Endothelial cell of umbilical vein (primary cell): ENCODE data around the gene PPFIA2. TPM values are rescaled to one million over a fixed set of nuclear protein-coding genes. Genes with fewer than 3 reads are reported as not detected.

Experiments used
- BruUV-seq: library from RNA; stranded (reverse); fragments of 400-500 nt; replicated peaks from 2 replicates; lab custom pipeline; 2021; lab: Mats Ljungman, UMichigan
- CTCF ChIA-PET: fragments of 300-600, 350-600 bp; sonication (Branson Sonifier 250); formaldehyde crosslinking; loops from one replicate; lab custom pipeline; 2021; ENCODE audit warnings: antibody characterized with exemption, inconsistent platforms; lab: Charles Lee
- POLR2A ChIA-PET: fragments of 300-600, 350-600 bp; sonication (Branson Sonifier 250); formaldehyde crosslinking; loops from one replicate; lab custom pipeline; 2021; ENCODE audit warnings: antibody characterized with exemption, inconsistent platforms; lab: Charles Lee
- DNase-seq: peaks from one replicate; pipeline ENCODE4 v3.0.0-alpha.2; 2011; ENCODE audit warnings: low read depth, low spot score
- FAIRE-seq: peaks from 2 replicates; lab custom pipeline; 2011; peaks lifted over from hg19 to GRCh38; lab: Jason Lieb, UNC
- H2AFZ ChIP-seq: 2 replicates; pipeline ENCODE4 v1.6.0; 2012; ENCODE audit warnings: low read depth, low read length, control low read depth, inconsistent platforms
- H3K27ac ChIP-seq: 2 replicates; pipeline ENCODE4 v1.5.1; 2011; ENCODE audit warnings: low read depth, mild to moderate bottlenecking, control low read depth, low read length, moderate library complexity; ENCODE audit not compliant: insufficient read depth
- H3K27me3 ChIP-seq, 2 experiments: 2 replicates each; pipeline versions ENCODE4 v1.6.0 to v1.6.1; 2011; ENCODE audit warnings: low read length in 2 of 2, mixed read lengths in 1 of 2; ENCODE audit not compliant: control insufficient read depth in 2 of 2, insufficient read depth in 2 of 2
- H3K36me3 ChIP-seq, 2 experiments: 2 replicates in 1 of 2; 3 replicates in 1 of 2; pipeline ENCODE4 v1.5.1; 2011; ENCODE audit warnings: low read length in 2 of 2, mild to moderate bottlenecking in 1 of 2, moderate library complexity in 1 of 2; ENCODE audit not compliant: control insufficient read depth in 2 of 2, insufficient read depth in 2 of 2; ENCODE audit errors: extremely low read depth in 1 of 2
- H3K4me1 ChIP-seq: 3 replicates; pipeline ENCODE4 v1.5.1; 2011; ENCODE audit warnings: mild to moderate bottlenecking, low read length; ENCODE audit not compliant: control insufficient read depth, insufficient read depth; ENCODE audit errors: extremely low read depth
- H3K4me2 ChIP-seq: 2 replicates; pipeline ENCODE4 v1.6.1; 2011; ENCODE audit warnings: low read length, control low read depth, mixed read lengths; ENCODE audit not compliant: insufficient read depth
- H3K4me3 ChIP-seq, 3 experiments: fragments of 200-600 bp in 1 of 3; sonication (generic), shearing (Covaris generic) in 1 of 3; replicated peaks in 1 of 3; 2 replicates each; pipeline ENCODE4 v1.5.1; 2011 to 2016; ENCODE audit warnings: control low read depth in 3 of 3, low read length in 3 of 3, mild to moderate bottlenecking in 2 of 3, inconsistent platforms in 1 of 3, low read depth in 1 of 3, moderate library complexity in 1 of 3; ENCODE audit not compliant: insufficient read depth in 1 of 3
- H3K79me2 ChIP-seq: 2 replicates; pipeline ENCODE4 v1.6.0; 2012; ENCODE audit warnings: low read length, inconsistent platforms; ENCODE audit not compliant: control insufficient read depth, insufficient read depth
- H3K9ac ChIP-seq: replicated peaks from 2 replicates; pipeline ENCODE3; 2011; ENCODE audit warnings: low read length, control low read depth; ENCODE audit not compliant: insufficient read depth; ENCODE audit errors: extremely low read depth
- H3K9me1 ChIP-seq: replicated peaks from 3 replicates; pipeline ENCODE4 v1.6.0; 2011; ENCODE audit warnings: mild to moderate bottlenecking, low read length; ENCODE audit not compliant: control insufficient read depth, insufficient read depth; ENCODE audit errors: extremely low read depth
- H3K9me3 ChIP-seq: replicated peaks from 2 replicates; pipeline ENCODE4 v1.5.1; 2012; ENCODE audit warnings: low read length, inconsistent platforms; ENCODE audit not compliant: control insufficient read depth, insufficient read depth
- H4K20me1 ChIP-seq: replicated peaks from 2 replicates; pipeline ENCODE3; 2011; ENCODE audit warnings: mild to moderate bottlenecking, low read length; ENCODE audit not compliant: control insufficient read depth, insufficient read depth; ENCODE audit errors: extremely low read depth
- CTCF ChIP-seq, 2 donors: IDR thresholded peaks; 1 replicate in 1 of 2; 2 replicates in 1 of 2; pipeline ENCODE4 v1.5.1; 2011; ENCODE audit warnings: low read length in 2 of 2, mild to moderate bottlenecking in 2 of 2, moderate library complexity in 2 of 2, control low read depth in 1 of 2, inconsistent platforms in 1 of 2, low read depth in 1 of 2; ENCODE audit not compliant: insufficient read depth in 1 of 2; ENCODE audit errors: extremely low read depth in 1 of 2
- MAX ChIP-seq: IDR thresholded peaks from 2 replicates; pipeline ENCODE4 v1.6.1; 2011; ENCODE audit not compliant: insufficient read depth, insufficient read length
- dilution Hi-C: fragments of 300-500 bp; cut with MboI; formaldehyde crosslinking; loops from one replicate; pipeline ENCODE4 v1.15.0; 2019; ENCODE audit warnings: low sequenced_read_pairs; ENCODE audit not compliant: extremely low pct_ligation_motif_present
- intact Hi-C: fragments of 100-400 bp; cut with micrococcal nuclease; formaldehyde crosslinking; loops from one replicate; pipeline ENCODE4 v1.10.0; 2022
- polyA plus RNA-seq, 4 experiments: library from polyadenylated mRNA; depleted of rRNA in 3 of 4; stranded (reverse) in 3 of 4; unstranded in 1 of 4; fragments of >200 nt; gene quantifications; 2 replicates each; pipeline versions ENCODE4 v1.2.1 to v1.2.3, GENCODE V29; 2011 to 2012; ENCODE audit warnings: missing spikeins in 1 of 4
- total RNA-seq: library from RNA; stranded (reverse); gene quantifications from 2 replicates; pipeline ENCODE4 v1.2.3, GENCODE V29; 2021

The PPFIA2 gene
- total and polyA plus RNA-seq, 2 donors (not counting 3 experiments of a cell fraction or from before 2014, with no cell fraction given) = not detected

- no peak for FAIRE-seq
Observed at GRCh38 chr12:81564237-81564636, 194.9 kb downstream of the PPFIA2 start.

More at GRCh38 chr12:81564237-81564636, 194.9 kb downstream of the PPFIA2 start:
- Histone ChIP-seq H3K4me2 (no peak overlapping the region), H2AFZ (no peak overlapping the region), H4K20me1 (no peaks in the 10 kb centered on the region), H3K27me3 (no peaks in the 10 kb centered on the region), H3K9me1 (no peaks in the 10 kb centered on the region), H3K9me3 (no peaks in the 10 kb centered on the region), H3K4me1 (no peaks in the 10 kb centered on the region), H3K4me3 (no peak overlapping the region), H3K9ac (no peak overlapping the region), H3K36me3 (no peaks in the 10 kb centered on the region), H3K27ac (no peak overlapping the region), H3K79me2 (no peaks in the 10 kb centered on the region)
- intact Hi-C loops (no loop called here), dilution Hi-C loops (no loop called here)
- BruUV-seq = no TSS peak
- no peak for DNase-seq
- POLR2A ChIA-PET = no interaction called here
- no peak for TF ChIP-seq CTCF (IDR thresholded peaks at IDR 0.05; ENCODE audit: extremely low read depth in 1 of 2, insufficient read depth in 1 of 2, low read depth in 1 of 2, low read length in 2 of 2)
- TF ChIP-seq MAX = no peak
- CTCF ChIA-PET = no interaction called here
